Measurements from ENCODE around the gene CBARP. TPM values are rescaled to one million over a fixed set of nuclear protein-coding genes. Genes with fewer than 3 reads are reported as not detected.

Gene CBARP
- total and polyA plus RNA-seq, 9 of the 15 experiments (the other 6 are each of a cell fraction or from before 2014, with no cell fraction given): 0.03 to 8.9 (median 1.2) TPM; not detected in 1

GRCh38 chr19:1252221-1252820 lies 14.5 kb upstream of the CBARP start (continued):
- TF ChIP-seq SMAD1 (IDR thresholded peaks at IDR 0.05; ENCODE audit: low read depth, low read length, partially characterized antibody) (no peak), ZKSCAN8 (CRISPR knock-in tag; IDR thresholded peaks at IDR 0.05) (no peak), NFYB (IDR thresholded peaks at IDR 0.05; ENCODE audit: extremely low read depth, insufficient read length) (no peak), SRSF7 (optimal IDR thresholded peaks at IDR 0.05; ENCODE audit: low read depth, low read length) (no peak), NELFE (IDR thresholded peaks at IDR 0.05; ENCODE audit: insufficient read depth, insufficient read length) (no peak), NCOA6 (IDR thresholded peaks at IDR 0.05) (no peak), ZNF551 (CRISPR knock-in tag; IDR thresholded peaks at IDR 0.05) (no peak), TFAP4 (CRISPR knock-in tag; IDR thresholded peaks at IDR 0.05; ENCODE audit: borderline replicate concordance) (0 out of 2 replicates have a peak, but pooled peaks have one; percentile 12), NFRKB (IDR thresholded peaks at IDR 0.05; ENCODE audit: low read depth) (no peak), COPS2 (conservative IDR thresholded peaks at IDR 0.05) (no peak), CBX1 (IDR thresholded peaks at IDR 0.05; ENCODE audit: low read depth) (no peak), SMAD4 (CRISPR knock-in tag; conservative IDR thresholded peaks at IDR 0.05) (peak; percentile 14; the same call in 1 of the 2 replicates), TEAD1 (CRISPR knock-in tag; IDR thresholded peaks at IDR 0.05) (no peak), ZBTB11 (CRISPR knock-in tag; IDR thresholded peaks at IDR 0.05) (no peak; a peak in 1 of 6 replicates), ZNF124 (CRISPR knock-in tag; IDR thresholded peaks at IDR 0.05) (no peak), NEUROD1 (IDR thresholded peaks at IDR 0.05; ENCODE audit: borderline replicate concordance, low read depth, low read length, partially characterized antibody) (no peak), HCFC1 (IDR thresholded peaks at IDR 0.05; ENCODE audit: low read depth, low read length) (no peak), ZNF780A (CRISPR knock-in tag; IDR thresholded peaks at IDR 0.05) (no peak), U2AF1 (optimal IDR thresholded peaks at IDR 0.05; ENCODE audit: low read depth, low read length) (no peak), MYNN (IDR thresholded peaks at IDR 0.05) (no peak), MYNN (CRISPR knock-in tag; IDR thresholded peaks at IDR 0.05) (no peak), SMAD3 (CRISPR knock-in tag; conservative IDR thresholded peaks at IDR 0.05) (no peak)
- TF ChIP-seq, protein P1, sequence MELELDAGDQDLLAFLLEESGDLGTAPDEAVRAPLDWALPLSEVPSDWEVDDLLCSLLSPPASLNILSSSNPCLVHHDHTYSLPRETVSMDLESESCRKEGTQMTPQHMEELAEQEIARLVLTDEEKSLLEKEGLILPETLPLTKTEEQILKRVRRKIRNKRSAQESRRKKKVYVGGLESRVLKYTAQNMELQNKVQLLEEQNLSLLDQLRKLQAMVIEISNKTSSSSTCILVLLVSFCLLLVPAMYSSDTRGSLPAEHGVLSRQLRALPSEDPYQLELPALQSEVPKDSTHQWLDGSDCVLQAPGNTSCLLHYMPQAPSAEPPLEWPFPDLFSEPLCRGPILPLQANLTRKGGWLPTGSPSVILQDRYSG (tag; conservative IDR thresholded peaks at IDR 0.05; ENCODE audit: low read depth): no peak
- TF ChIP-seq, protein P2, sequence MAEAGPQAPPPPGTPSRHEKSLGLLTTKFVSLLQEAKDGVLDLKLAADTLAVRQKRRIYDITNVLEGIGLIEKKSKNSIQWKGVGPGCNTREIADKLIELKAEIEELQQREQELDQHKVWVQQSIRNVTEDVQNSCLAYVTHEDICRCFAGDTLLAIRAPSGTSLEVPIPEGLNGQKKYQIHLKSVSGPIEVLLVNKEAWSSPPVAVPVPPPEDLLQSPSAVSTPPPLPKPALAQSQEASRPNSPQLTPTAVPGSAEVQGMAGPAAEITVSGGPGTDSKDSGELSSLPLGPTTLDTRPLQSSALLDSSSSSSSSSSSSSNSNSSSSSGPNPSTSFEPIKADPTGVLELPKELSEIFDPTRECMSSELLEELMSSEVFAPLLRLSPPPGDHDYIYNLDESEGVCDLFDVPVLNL (CRISPR knock-in tag; IDR thresholded peaks at IDR 0.05; ENCODE audit: low read depth): no peak

Measured in K562 (cell line).